GM12878 (cell line): Measurements from ENCODE around the gene PTH2R. TPM values are rescaled to one million over a fixed set of nuclear protein-coding genes. Genes with fewer than 3 reads are reported as not detected.
A peak's percentile ranks its signal among the peaks of the same experiment; 100 is the strongest.
"Not testable (repeated sequence)": the region's sequence is repeated elsewhere in the genome, so short reads cannot be mapped to it uniquely, and the experiment has no call there.

ENCODE experiments used
- ATAC-seq: fragments of 200-7000 bp; cut with Tn5 transposase; 3 replicates; pipeline ENCODE4 v1.9.1; 2020; ENCODE audit warnings: mild to moderate bottlenecking, moderate library complexity
- BruUV-seq: library from RNA; stranded (reverse); fragments of 400-500 nt; replicated peaks from 2 replicates; lab custom pipeline; 2021; lab: Mats Ljungman, UMichigan
- CTCF ChIA-PET: fragments of 300-600 bp; sonication (Branson Sonifier 250); formaldehyde crosslinking; extraction: SDS; loops from one replicate; lab custom pipeline; 2021; ENCODE audit warnings: inconsistent platforms; lab: Yijun Ruan, JAX
- POLR2A ChIA-PET: fragments of 350-600 bp; formaldehyde crosslinking; extraction: SDS; loops from one replicate; lab custom pipeline; 2021; ENCODE audit warnings: inconsistent platforms; lab: Charles Lee
- RAD21 ChIA-PET: fragments of 300-600 bp; sonication (Branson Sonifier 250); formaldehyde crosslinking; loops from one replicate; lab custom pipeline; 2023; ENCODE audit warnings: antibody characterized with exemption; ENCODE audit not compliant: unreplicated experiment; lab: Charles Lee
- SMC1A ChIA-PET: fragments of 300-600 bp; sonication (Branson Sonifier 250); formaldehyde crosslinking; loops from one replicate; lab custom pipeline; 2023; ENCODE audit not compliant: unreplicated experiment, uncharacterized antibody; lab: Charles Lee
- DNase-seq: peaks from one replicate; pipeline ENCODE4 v3.0.0-alpha.2; 2011; ENCODE audit warnings: low read depth, low spot score
- FAIRE-seq: peaks from 3 replicates; lab custom pipeline; 2011; peaks lifted over from hg19 to GRCh38; lab: Jason Lieb, UNC
- H2AFZ ChIP-seq: 2 replicates; pipeline ENCODE4 v1.6.0; 2011; ENCODE audit warnings: low read depth, low read length, control low read depth; ENCODE audit not compliant: control insufficient read depth
- H3K27ac ChIP-seq: 2 replicates; pipeline ENCODE4 v1.5.1; 2011; ENCODE audit warnings: control low read depth; ENCODE audit not compliant: control insufficient read depth, insufficient read depth
- H3K27me3 ChIP-seq, 2 experiments: replicated peaks in 1 of 2; 2 replicates each; pipeline versions ENCODE4 v1.6.0 to v1.6.1; 2011; ENCODE audit warnings: low read length in 1 of 2; ENCODE audit not compliant: control insufficient read depth in 2 of 2, insufficient read depth in 2 of 2
- H3K36me3 ChIP-seq, 2 experiments: 2 replicates each; pipeline ENCODE4 v1.5.1; 2011; ENCODE audit warnings: low read length in 1 of 2; ENCODE audit not compliant: control insufficient read depth in 2 of 2, insufficient read depth in 2 of 2
- H3K4me1 ChIP-seq: 2 replicates; pipeline ENCODE4 v1.6.1; 2011; ENCODE audit warnings: mild to moderate bottlenecking, low read length, moderate library complexity, mixed read lengths; ENCODE audit not compliant: control insufficient read depth, insufficient read depth
- H3K4me2 ChIP-seq: 2 replicates; pipeline ENCODE4 v1.6.0; 2011; ENCODE audit warnings: control low read depth; ENCODE audit not compliant: control insufficient read depth, insufficient read depth
- H3K4me3 ChIP-seq: fragments of 200-600 bp; sonication (generic); 2 replicates; pipeline ENCODE4 v1.5.1; 2016
- H3K79me2 ChIP-seq: 2 replicates; pipeline ENCODE4 v1.6.0; 2011; ENCODE audit warnings: low read length; ENCODE audit not compliant: control insufficient read depth, insufficient read depth
- H3K9ac ChIP-seq: 2 replicates; pipeline ENCODE4 v1.8.0; 2011; ENCODE audit warnings: low read length, control low read depth, mixed read lengths; ENCODE audit not compliant: control insufficient read depth, insufficient read depth
- H3K9me3 ChIP-seq: replicated peaks from 3 replicates; pipeline ENCODE4 v1.5.1; 2011; ENCODE audit warnings: mild to moderate bottlenecking, low read length; ENCODE audit not compliant: control insufficient read depth, insufficient read depth
- H4K20me1 ChIP-seq: 2 replicates; pipeline ENCODE4 v1.6.0; 2011; ENCODE audit not compliant: control insufficient read depth, insufficient read depth
- ATF7 ChIP-seq: fragments of 450-650 bp; IDR thresholded peaks from 2 replicates; pipeline ENCODE4 v1.6.1; 2016; ENCODE audit warnings: low read depth, mild to moderate bottlenecking
- IKZF1 ChIP-seq: fragments of 450-650 bp; conservative IDR thresholded peaks from 2 replicates; pipeline ENCODE4 v1.6.1; 2017; ENCODE audit warnings: antibody characterized with exemption, mild to moderate bottlenecking
- IKZF2 ChIP-seq, 2 experiments: fragments of 450-650 bp; IDR thresholded peaks; 2 replicates each; pipeline ENCODE4 v1.6.1; 2017; ENCODE audit warnings: mild to moderate bottlenecking in 2 of 2, moderate library complexity in 2 of 2
- JUNB ChIP-seq: IDR thresholded peaks from 2 replicates; pipeline ENCODE4 v1.6.1; 2016; ENCODE audit warnings: antibody characterized with exemption, mild to moderate bottlenecking
- MEF2A ChIP-seq: IDR thresholded peaks from 2 replicates; pipeline ENCODE4 v1.6.1; 2011; ENCODE audit warnings: low read depth, mild to moderate bottlenecking, low read length, moderate library complexity; ENCODE audit not compliant: insufficient read depth
- MEF2B ChIP-seq: fragments of 450-650 bp; IDR thresholded peaks from 2 replicates; pipeline ENCODE4 v1.6.1; 2018; ENCODE audit warnings: mild to moderate bottlenecking, moderate library complexity; ENCODE audit not compliant: partially characterized antibody, poor library complexity, severe bottlenecking
- MTA2 ChIP-seq: fragments of 450-650 bp; IDR thresholded peaks from 2 replicates; pipeline ENCODE4 v1.6.1; 2016; ENCODE audit warnings: low read depth, mild to moderate bottlenecking, moderate library complexity
- RUNX3 ChIP-seq: IDR thresholded peaks from 2 replicates; pipeline ENCODE4 v1.6.1; 2012; ENCODE audit warnings: low read length, inconsistent platforms
- SPI1 ChIP-seq: IDR thresholded peaks from 2 replicates; pipeline ENCODE4 v1.6.1; 2011; ENCODE audit warnings: low read depth, mild to moderate bottlenecking, low read length, moderate library complexity, borderline replicate concordance; ENCODE audit not compliant: insufficient read depth
- ZNF217 ChIP-seq: fragments of 450-650 bp; IDR thresholded peaks from 2 replicates; pipeline ENCODE4 v1.6.1; 2017; ENCODE audit warnings: antibody characterized with exemption, mild to moderate bottlenecking
- WGBS: methylation state at CpG from one replicate; pipeline ENCODE4 v1.1.6; 2016; ENCODE audit warnings: low lambda C conversion rate; ENCODE audit not compliant: insufficient replicate concordance, insufficient coverage; ENCODE audit errors: missing lambda C conversion rate; 5-methylcytosine and 5-hydroxymethylcytosine counted together
- in situ Hi-C: fragments of 300-500 bp; cut with MboI; formaldehyde crosslinking; loops from 9 replicates; pipeline ENCODE4 v1.14.3; 2018; ENCODE audit warnings: mixed read lengths
- intact Hi-C: fragments of 100-400 bp; cut with micrococcal nuclease; formaldehyde crosslinking; loops from one replicate; pipeline ENCODE4 v1.14.2; 2022; ENCODE audit not compliant: unreplicated experiment
- polyA plus RNA-seq, 11 experiments: library from polyadenylated mRNA; depleted of rRNA in 4 of 11; unstranded in 6 of 11; stranded (reverse) in 5 of 11; fragments of >200 nt; fragmentation: Nextera tagmentation in 4 of 11; fragmentation: Illumina TruSeq in 1 of 11; extraction: Ambion mirVana in 4 of 11; extraction: Trizol in 1 of 11; gene quantifications; 1 replicate in 1 of 11; 2 replicates in 10 of 11; pipeline versions ENCODE4 v1.2.1 to v1.2.3, GENCODE V29; 2011 to 2016; ENCODE audit warnings: inconsistent platforms in 2 of 11, missing spikeins in 2 of 11, low read depth in 1 of 11
- total RNA-seq, 4 experiments: library from RNA; depleted of rRNA in 3 of 4; stranded (reverse); fragments of >200 nt in 3 of 4; fragmentation: Illumina TruSeq in 1 of 4; extraction: Trizol in 1 of 4; gene quantifications; 2 replicates each; pipeline versions ENCODE4 v1.2.1 to v1.2.3, GENCODE V29; 2013 to 2021

The PTH2R gene
- total and polyA plus RNA-seq, 10 of the 15 experiments (the other 5 are each of a cell fraction or from before 2014, with no cell fraction given): 0.01 to 0.06 (median 0.03) TPM; not detected in 7

- H3K9me3 ChIP-seq, intact Hi-C loops, H4K20me1 ChIP-seq, BruUV-seq, FAIRE-seq, H3K4me1 ChIP-seq, DNase-seq, RAD21 ChIA-PET, SMC1A ChIA-PET, H3K36me3 ChIP-seq, CTCF ChIA-PET, H3K4me3 ChIP-seq, H2AFZ ChIP-seq, H3K27me3 ChIP-seq, H3K79me2 ChIP-seq, H3K4me2 ChIP-seq, in situ Hi-C loops, H3K27ac ChIP-seq, ATAC-seq, H3K9ac ChIP-seq, POLR2A ChIA-PET: not testable (repeated sequence)
- 16% methylated on average over 5 of the region's 5 CpGs for WGBS
These were observed 75.4 kb downstream of the PTH2R start for GRCh38 chr2:208481945-208482344.

DNA sequence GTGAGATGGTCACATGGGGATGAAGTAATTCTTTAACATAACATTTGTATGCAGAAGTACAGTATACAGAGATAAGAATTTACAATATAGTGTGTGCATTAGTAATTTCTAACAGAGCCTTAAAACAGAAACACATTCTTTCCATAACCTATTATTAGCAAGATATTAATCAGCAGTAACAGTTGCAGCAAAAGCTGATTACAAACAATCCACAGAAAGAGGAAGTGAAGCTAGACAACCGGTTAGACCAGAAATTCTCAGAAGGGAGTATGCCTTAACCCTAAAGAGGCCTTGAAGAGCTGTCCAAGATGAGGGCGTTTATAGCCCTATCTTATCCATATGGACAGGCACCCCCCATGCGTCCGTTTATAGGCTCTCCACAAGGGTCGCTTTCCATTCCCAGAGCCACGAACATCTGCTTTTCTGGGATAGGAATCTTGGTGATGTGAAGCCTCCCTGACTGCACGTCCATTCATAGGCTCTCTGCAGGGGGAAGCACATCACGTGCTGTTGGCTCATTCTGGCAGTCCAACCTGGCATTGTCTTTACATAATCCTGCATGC is 75.9 kb downstream of the PTH2R start:
- H3K9me3 ChIP-seq, H3K4me2 ChIP-seq, BruUV-seq, H3K9ac ChIP-seq, H4K20me1 ChIP-seq, POLR2A ChIA-PET, intact Hi-C loops, FAIRE-seq, CTCF ChIA-PET, in situ Hi-C loops, H3K79me2 ChIP-seq, RAD21 ChIA-PET, H3K27me3 ChIP-seq, H3K4me1 ChIP-seq, H2AFZ ChIP-seq, H3K27ac ChIP-seq, H3K36me3 ChIP-seq, DNase-seq, H3K4me3 ChIP-seq: not testable (repeated sequence)
- WGBS: 24% methylated on average over 8 of the region's 8 CpGs
- TF ChIP-seq SPI1 (peak; percentile 87), IKZF1 (0 out of 2 replicates have a peak, but pooled peaks have one; percentile 6), ATF7 (peak; percentile 49), MEF2B (peak; percentile 78), MTA2 (peak; percentile 49; the same call in 1 of the 2 replicates), ZNF217 (peak; percentile 54; the same call in 1 of the 2 replicates), MEF2A (0 out of 2 replicates have a peak, but pooled peaks have one; percentile 21), IKZF2 (IDR thresholded peaks at IDR 0.05) (peak; percentile 37 to 55; a peak in 3 of 4 replicates), JUNB (peak; percentile 39), RUNX3 (0 out of 2 replicates have a peak, but pooled peaks have one; percentile 19)
- peak; percentile 41 for ATAC-seq
- SMC1A ChIA-PET: interaction anchor here (1.0 kb wide), 1 partner anchor 16 kb away, joined by 4 read pairs; no protein-coding TSS in a partner anchor
